Activated naive CD4-positive, alpha-beta T cell treated with Interleukin-2 at 50 U/mL for 16 hours (primary cell): ENCODE data around the gene CBR4.
"Not testable (repeated sequence)": the region's sequence is repeated elsewhere in the genome, so short reads cannot be mapped to it uniquely, and the experiment has no call there.

Experiments used
- DNase-seq: peaks from one replicate; pipeline ENCODE4 v3.0.0-alpha.2; 2020

The CBR4 gene

GRCh38 chr4:168992952-168993482 is 17.0 kb downstream of the CBR4 start:
- not testable (repeated sequence) for DNase-seq

GRCh38 chr4:168981942-168982341 is 28.1 kb downstream of the CBR4 start:
- DNase-seq: no peak

- no peak for DNase-seq
These were observed 28.6 kb downstream of the CBR4 start for GRCh38 chr4:168981460-168981859.

- DNase-seq: no peak
These were observed 30.7 kb downstream of the CBR4 start for GRCh38 chr4:168979338-168979737.

- DNase-seq: no peak
These were observed 31.9 kb downstream of the CBR4 start for GRCh38 chr4:168978001-168978700.

- DNase-seq: no peak
These were observed 37.5 kb downstream of the CBR4 start for GRCh38 chr4:168972596-168972995.

GRCh38 chr4:168960716-168961115 is 49.3 kb downstream of the CBR4 start:
- DNase-seq: no peak

GRCh38 chr4:168955674-168956073 is 54.4 kb downstream of the CBR4 start:
- no peak for DNase-seq

GRCh38 chr4:168952821-168953246 is 57.2 kb downstream of the CBR4 start:
- DNase-seq: not testable (repeated sequence)

- DNase-seq: no peak
These were observed 64.8 kb downstream of the CBR4 start for GRCh38 chr4:168945291-168945690.

- no peak for DNase-seq
These were observed 67.1 kb downstream of the CBR4 start for GRCh38 chr4:168942985-168943384.
